Skeletal muscle tissue (tissue), 4 donors: Measurements from ENCODE around the gene MTCP1. TPM values are rescaled to one million over a fixed set of nuclear protein-coding genes. Genes with fewer than 3 reads are reported as not detected.

Source experiments
- H3K27ac ChIP-seq: one replicate; pipeline ENCODE4 v1.7.0; 2013; ENCODE audit warnings: mild to moderate bottlenecking, low read depth, low read length, inconsistent platforms
- H3K27me3 ChIP-seq, 3 donors: one replicate each; pipeline ENCODE4 v1.7.0; 2013; ENCODE audit warnings: low read length in 3 of 3; ENCODE audit not compliant: control insufficient read depth in 3 of 3, insufficient read depth in 3 of 3
- H3K36me3 ChIP-seq, 3 donors: one replicate each; pipeline ENCODE4 v1.7.0; 2013; ENCODE audit warnings: low read length in 3 of 3; ENCODE audit not compliant: control insufficient read depth in 3 of 3, insufficient read depth in 3 of 3
- H3K4me1 ChIP-seq, 3 donors: one replicate each; pipeline ENCODE4 v1.7.0; 2013; ENCODE audit warnings: low read length in 3 of 3, mild to moderate bottlenecking in 3 of 3; ENCODE audit not compliant: control insufficient read depth in 3 of 3, insufficient read depth in 3 of 3
- H3K4me3 ChIP-seq, 3 donors: one replicate each; pipeline ENCODE4 v1.7.0; 2013; ENCODE audit warnings: low read length in 3 of 3
- H3K9ac ChIP-seq, 3 donors: one replicate each; pipeline ENCODE4 v1.7.0; 2013; ENCODE audit warnings: low read length in 3 of 3, mild to moderate bottlenecking in 3 of 3, moderate library complexity in 2 of 3, low read depth in 1 of 3
- H3K9me3 ChIP-seq, 3 donors: one replicate each; pipeline ENCODE4 v1.7.0; 2013; ENCODE audit warnings: low read length in 3 of 3; ENCODE audit not compliant: control insufficient read depth in 3 of 3
- total RNA-seq: library from RNA; depleted of rRNA; stranded (reverse); fragments of >200 nt; gene quantifications from one replicate; pipeline ENCODE4 v1.2.3, GENCODE V29; 2014
- donor health status: Osteomylitis.

The MTCP1 gene
- total RNA-seq, 1 donor from 2014 or later: 20.9 TPM

GRCh38 chrX:155028877-155029291 lies 42.1 kb downstream of the MTCP1 start:
- peak overlapping the region; percentile 17 to 51 (median 35) for H3K4me3 ChIP-seq
- peak overlapping the region; percentile 55 to 93 (median 70) for H3K9ac ChIP-seq
- H3K9me3 ChIP-seq: no peaks in the 10 kb centered on the region
- no peaks in the 10 kb centered on the region for H3K27me3 ChIP-seq
- peaks cover 0 to 3% (median 0%) of the 10 kb centered on the region in 3 donors for H3K36me3 ChIP-seq
- no peaks in the 10 kb centered on the region for H3K4me1 ChIP-seq
- H3K27ac ChIP-seq: peak overlapping the region; percentile 99

DNA sequence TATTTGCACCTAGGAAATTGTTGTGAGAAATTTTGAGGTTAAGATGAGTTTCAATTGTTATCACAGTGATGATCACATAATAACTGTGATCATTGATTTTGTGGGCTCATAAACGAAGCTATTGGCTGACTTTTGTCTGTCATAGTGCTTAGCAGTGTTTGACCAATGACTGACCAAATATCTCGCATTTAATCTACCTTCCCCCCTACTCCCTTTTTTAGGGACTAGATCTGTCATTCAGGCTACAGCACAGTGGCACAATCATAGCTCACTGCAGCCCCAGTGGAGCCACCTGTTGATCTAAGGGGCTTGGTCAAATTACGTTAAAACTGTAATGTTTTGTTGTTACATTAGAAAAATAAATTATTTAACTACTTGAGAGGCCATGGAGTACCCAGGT lies 42.8 kb downstream of the MTCP1 start:
- Histone ChIP-seq H3K4me3 (peak overlapping the region; percentile 90 to 92 (median 90)), H3K27ac (peak overlapping the region; percentile 99), H3K36me3 (no peaks in the 10 kb centered on the region), H3K27me3 (no peaks in the 10 kb centered on the region), H3K9me3 (no peaks in the 10 kb centered on the region), H3K4me1 (no peaks in the 10 kb centered on the region), H3K9ac (peak overlapping the region; percentile 93 to 94 (median 94))

DNA sequence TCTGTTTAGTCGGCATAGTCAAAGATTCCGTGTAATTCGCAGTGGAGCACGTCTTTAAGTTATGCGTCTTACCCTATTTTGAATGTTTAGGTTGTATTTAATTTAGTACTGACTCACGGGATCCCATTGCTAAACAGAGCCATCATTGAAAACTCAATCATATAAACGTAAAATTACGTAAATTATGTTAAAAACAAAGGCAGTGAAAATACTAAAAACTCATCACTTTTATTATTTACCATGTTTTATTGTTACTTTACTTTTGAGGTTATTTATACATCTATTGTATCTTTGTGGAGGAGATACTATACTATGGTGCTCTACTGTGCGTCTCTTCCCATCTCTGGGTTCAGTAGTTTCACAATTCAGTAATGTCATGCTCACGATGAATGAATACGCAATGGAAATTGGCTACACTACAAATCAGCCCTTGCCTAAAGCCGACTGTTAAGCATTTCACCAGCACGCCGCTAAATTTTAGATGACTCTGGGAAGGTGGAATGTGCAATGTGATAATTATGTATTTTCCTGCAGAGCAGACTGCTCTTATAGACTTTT lies 43.3 kb downstream of the MTCP1 start:
- Histone ChIP-seq H3K9ac (peak overlapping the region; percentile 93 to 94 (median 94)), H3K27me3 (no peaks in the 10 kb centered on the region), H3K9me3 (no peaks in the 10 kb centered on the region), H3K36me3 (no peaks in the 10 kb centered on the region), H3K4me1 (no peaks in the 10 kb centered on the region), H3K4me3 (peak overlapping the region; percentile 90 to 92 (median 90)), H3K27ac (peak overlapping the region; percentile 99)

DNA sequence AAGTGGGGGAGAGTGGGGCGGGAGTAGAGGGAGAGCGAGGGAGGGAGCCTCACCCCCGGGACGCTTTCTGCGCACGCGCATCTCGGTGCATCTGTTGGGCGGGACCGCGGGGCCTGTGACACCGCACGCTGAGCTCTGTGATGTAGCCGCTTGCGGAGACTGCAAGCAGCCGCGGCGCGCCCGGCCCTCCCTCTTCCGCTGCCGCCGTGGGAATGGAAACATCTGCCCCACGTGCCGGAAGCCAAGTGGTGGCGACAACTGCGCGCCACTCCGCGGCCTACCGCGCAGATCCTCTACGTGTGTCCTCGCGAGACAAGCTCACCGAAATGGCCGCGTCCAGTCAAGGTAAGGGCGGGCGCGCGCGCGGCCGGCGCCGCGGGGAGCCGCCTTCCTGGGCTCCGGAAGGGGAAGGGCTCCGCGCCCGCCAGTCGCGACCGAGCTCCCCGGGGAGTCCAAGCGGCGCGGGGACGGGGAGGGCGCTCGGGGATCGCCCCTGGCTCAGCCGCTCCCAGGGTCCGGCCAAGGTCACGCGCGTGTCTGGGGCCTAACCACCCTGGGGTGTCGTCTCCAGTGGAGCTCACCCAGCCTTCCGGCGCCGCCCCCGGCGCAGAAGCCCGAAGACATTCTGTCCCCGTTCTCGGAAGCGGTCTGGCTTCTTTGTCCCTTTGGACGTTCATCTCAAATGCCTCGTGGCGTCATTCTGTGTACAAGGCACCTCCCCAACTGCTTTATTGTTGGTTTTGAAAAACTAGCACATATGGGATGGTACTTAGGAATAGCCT lies 44.0 kb downstream of the MTCP1 start, which contains the start of gene FUNDC2:
Gene FUNDC2, plus strand, starts transcription at position 118 of the 782 bp plus-strand sequence. Its CDS starts 95 bp downstream, at position 213.
- Histone ChIP-seq H3K9me3 (no peaks in the 10 kb centered on the region), H3K27ac (peak within 1 kb of the TSS; percentile 99), H3K27me3 (no peaks in the 10 kb centered on the region), H3K4me3 (peak within 1 kb of the TSS; percentile 90 to 92 (median 90)), H3K4me1 (no peaks in the 10 kb centered on the region), H3K36me3 (no peaks in the 10 kb centered on the region), H3K9ac (peak within 1 kb of the TSS; percentile 93 to 94 (median 94))

- H3K4me3 ChIP-seq: peak overlapping the region in 2 of 3 donors; percentile 67 to 80
- peak overlapping the region; percentile 77 to 94 (median 77) for H3K9ac ChIP-seq
- H3K27ac ChIP-seq: peak overlapping the region; percentile 99
- H3K9me3 ChIP-seq: no peaks in the 10 kb centered on the region
- no peaks in the 10 kb centered on the region for H3K36me3 ChIP-seq
- no peaks in the 10 kb centered on the region for H3K27me3 ChIP-seq
- H3K4me1 ChIP-seq: no peaks in the 10 kb centered on the region
Measured at GRCh38 chrX:155026420-155026726, 44.6 kb downstream of the MTCP1 start.

DNA sequence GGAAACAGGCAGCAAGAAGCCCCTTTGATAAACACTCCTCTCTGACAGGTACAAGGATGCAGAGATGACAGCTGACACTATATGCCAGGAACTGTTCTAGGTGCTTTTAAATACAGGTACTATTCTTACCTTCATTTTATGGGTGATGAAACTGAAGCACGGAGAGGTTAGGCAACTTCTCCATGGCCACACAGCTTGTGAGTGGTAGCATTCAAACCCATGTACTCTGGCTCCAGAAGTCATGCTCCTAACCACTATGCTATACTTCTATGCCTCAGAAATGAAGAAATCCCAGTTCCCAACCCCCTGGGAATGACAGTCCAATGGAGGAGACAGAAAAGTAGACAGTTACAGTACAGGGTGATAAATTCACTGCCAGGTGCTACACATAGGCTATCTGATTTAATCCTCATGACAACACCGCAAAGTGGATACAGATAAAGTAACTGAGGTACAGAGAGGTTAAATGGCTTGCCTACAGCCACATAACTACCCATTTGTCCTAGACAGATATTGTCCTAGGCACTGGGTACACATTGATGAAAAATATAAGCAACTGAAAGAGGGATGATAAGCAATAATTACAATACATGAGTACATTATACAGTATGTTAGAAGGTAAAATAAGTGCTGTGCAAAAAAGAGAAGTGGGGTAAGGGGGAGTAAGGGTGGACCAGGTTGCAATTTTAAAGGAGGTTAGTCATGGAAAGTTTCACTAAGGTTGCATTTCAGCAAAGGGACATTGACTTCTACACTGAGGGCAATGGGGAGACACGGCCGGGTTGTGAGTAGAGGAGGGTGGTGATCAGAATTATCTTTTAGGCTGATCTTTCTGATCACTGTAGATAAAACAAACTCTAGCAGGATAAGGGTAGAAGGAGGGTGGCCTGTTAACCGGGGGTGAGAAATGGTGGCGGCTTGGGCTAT lies 46.8 kb downstream of the MTCP1 start:
- Histone ChIP-seq H3K9ac (no peak overlapping the region), H3K27ac (no peak overlapping the region), H3K4me1 (no peaks in the 10 kb centered on the region), H3K4me3 (no peak overlapping the region), H3K36me3 (no peaks in the 10 kb centered on the region), H3K9me3 (no peaks in the 10 kb centered on the region), H3K27me3 (no peaks in the 10 kb centered on the region)

GRCh38 chrX:155022585-155022984 lies 48.4 kb downstream of the MTCP1 start, which contains the start of gene F8:
F8 (minus strand) TSS chrX:155022723; CDS start chrX:155022552, 171 bp downstream.
- H3K9me3 ChIP-seq: no peaks in the 10 kb centered on the region
- peak within 1 kb of the TSS in 1 of 3 donors; percentile 8 for H3K9ac ChIP-seq
- H3K27me3 ChIP-seq: no peaks in the 10 kb centered on the region
- H3K27ac ChIP-seq: no peak within 1 kb of the TSS
- no peaks in the 10 kb centered on the region for H3K4me1 ChIP-seq
- no peaks in the 10 kb centered on the region for H3K36me3 ChIP-seq
- H3K4me3 ChIP-seq: peak within 1 kb of the TSS in 1 of 3 donors; percentile 33

DNA sequence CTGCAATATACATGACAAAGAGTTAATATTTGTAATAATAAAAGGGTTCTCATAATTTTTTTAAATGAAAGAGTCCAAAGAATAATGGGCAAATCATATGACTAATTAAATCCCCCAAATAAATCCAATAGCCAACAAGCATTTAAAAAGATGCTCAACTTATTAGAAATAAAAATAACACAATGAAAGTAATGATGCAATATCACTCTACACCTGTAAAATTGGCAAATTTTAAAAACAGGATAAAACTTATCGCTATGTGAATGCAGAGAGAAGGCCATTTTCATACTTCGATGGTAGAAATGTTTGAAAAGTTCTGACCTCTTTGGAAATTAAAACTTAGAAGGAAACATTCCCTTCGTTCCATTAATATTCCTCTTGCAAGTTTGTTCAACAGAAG lies 50.3 kb downstream of the MTCP1 start:
- H3K9me3 ChIP-seq: no peaks in the 10 kb centered on the region
- no peaks in the 10 kb centered on the region for H3K36me3 ChIP-seq
- H3K27me3 ChIP-seq: no peaks in the 10 kb centered on the region
- peak overlapping the region in 1 of 3 donors; percentile 20 for H3K9ac ChIP-seq
- no peak overlapping the region for H3K27ac ChIP-seq
- H3K4me3 ChIP-seq: peak overlapping the region in 1 of 3 donors; percentile 30
- H3K4me1 ChIP-seq: no peaks in the 10 kb centered on the region
